GM21619 (cell line): ENCODE measurements around the gene CDC42BPA.

Experiments
- ATAC-seq: cut with Tn5 transposase; IDR thresholded peaks from one replicate; pipeline ENCODE4 v1.9.1; 2021; ENCODE audit not compliant: unreplicated experiment

The CDC42BPA gene

DNA sequence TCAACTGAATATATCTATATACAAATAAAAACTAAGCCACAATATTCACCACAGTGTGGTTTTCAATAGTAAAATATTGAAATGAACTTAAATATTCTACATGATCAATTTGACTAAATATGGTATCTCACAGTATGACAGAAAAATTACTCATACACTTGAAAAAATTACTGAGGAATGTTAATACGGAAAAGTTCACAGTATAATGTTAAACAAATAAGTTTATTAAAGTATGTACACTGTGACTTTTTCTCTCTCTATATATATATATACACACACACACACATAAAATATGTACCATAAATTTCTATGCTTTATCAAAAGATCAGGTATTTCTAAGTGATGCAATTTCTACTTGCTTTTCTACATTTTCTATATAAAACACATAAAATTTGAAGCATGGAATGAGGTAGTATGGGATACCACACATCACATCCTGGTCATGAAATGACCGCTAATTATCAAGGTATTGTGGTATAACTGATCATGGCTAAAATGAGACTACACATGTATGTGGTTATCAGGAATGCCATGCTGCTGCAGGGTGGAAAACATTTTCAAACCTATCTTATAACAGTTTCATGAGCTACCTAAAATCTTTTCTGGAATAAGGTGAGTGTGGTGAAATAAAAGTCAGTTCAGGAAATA, 102.3 kb downstream of the CDC42BPA start:
- ATAC-seq: no peak

DNA sequence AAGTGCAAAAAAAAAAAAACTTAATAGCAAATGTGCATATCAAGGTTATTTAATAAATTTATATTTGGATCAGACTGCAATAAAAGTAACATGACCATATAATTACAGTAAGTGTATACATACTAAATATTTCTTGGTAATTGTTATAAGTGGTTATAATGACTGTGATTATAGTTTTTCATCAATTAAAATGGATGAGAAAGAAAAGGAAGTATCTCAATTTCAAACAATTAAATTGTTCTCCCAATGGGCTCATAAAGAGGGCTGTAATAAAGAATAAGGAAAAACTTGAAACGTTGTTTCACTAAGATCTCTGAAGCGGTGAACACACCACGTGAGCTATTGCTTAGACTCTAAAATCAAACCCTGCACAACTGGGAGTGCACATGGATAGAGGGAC, 104.1 kb downstream of the CDC42BPA start:
- ATAC-seq: no peak

DNA sequence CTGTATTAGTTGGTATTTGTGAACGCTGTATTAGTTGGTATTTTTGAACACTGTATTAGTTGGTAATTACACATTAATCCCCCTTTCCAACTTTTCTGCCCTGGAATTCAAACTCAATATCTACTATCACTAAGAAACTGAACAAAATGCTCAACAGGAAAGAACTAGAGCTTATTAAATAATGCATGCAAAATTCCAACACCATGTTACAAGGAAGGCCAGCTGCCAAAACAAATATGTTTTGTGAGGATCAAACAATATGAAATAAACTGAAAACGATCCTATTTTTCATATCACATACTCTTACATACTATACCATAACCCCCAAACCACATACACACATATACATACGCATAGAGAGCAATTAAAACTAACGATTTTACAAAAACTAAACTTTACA, 104.9 kb downstream of the CDC42BPA start:
- ATAC-seq: no peak

- no peak for ATAC-seq
These were observed 106.1 kb downstream of the CDC42BPA start for GRCh38 chr1:227212164-227212563.

- ATAC-seq: no peak
These were observed 107.7 kb downstream of the CDC42BPA start for GRCh38 chr1:227210604-227211003.

DNA sequence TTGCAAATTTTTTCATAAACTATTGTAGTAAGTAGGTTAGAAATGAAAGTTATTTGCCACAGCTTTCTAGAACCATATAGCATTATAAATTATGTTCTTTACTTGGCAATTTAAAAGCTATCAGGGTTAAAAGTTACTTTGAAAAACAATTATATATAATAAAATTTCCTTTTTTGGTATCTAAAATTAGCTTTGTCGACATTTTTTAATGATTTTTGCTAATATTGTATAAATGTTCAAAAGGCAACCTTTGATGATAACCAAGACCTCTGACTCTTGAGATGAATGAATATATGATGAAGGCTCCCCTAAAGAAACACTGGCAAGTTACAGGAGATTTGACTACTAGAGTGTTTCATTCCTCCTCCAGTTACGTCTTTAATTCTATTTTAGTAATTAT, 121.2 kb downstream of the CDC42BPA start:
- no peak for ATAC-seq

- ATAC-seq: peak; percentile 82
These were observed 126.1 kb downstream of the CDC42BPA start for GRCh38 chr1:227192163-227192562.

DNA sequence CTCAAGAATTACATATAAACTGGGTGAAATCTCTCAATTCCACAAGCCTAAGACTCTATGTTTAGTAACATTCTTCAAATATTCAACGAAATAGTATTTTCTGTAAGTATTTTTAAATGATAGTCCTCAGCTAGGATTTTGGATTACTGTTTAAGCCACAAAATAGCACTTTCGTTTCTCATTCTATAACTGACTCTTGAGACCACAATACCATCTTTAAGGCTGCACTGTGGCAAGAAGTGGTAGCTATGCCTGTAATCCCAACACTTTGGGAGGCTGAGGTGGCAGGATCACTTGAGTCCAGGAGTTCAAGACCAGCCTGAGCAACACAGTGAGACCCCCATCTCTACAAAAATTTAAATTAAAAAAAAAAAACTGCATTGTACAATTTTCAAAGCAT, 126.7 kb downstream of the CDC42BPA start:
- peak; percentile 70 for ATAC-seq

GRCh38 chr1:227190321-227190720, 128.0 kb downstream of the CDC42BPA start:
- no peak for ATAC-seq

- no peak for ATAC-seq
These were observed 133.0 kb downstream of the CDC42BPA start for GRCh38 chr1:227185291-227185690.

DNA sequence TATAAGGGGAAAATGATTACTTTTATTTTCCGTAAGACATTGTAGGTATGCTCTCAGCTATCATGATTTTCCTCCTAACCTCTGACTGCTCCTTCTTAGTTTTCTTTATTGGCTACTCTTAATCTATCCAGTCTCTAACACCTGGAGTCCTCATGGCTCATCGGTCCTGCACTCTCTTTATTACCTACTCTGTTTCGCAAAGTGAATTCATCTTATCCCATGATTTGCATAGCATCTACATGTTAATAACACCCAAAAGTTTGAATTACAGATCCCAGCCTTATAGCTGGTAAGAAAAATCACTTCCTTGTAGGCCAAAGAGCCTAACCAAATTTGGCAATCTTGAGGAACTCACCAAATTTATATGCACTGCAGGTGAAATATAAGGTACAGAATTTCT, 136.3 kb downstream of the CDC42BPA start:
- ATAC-seq: no peak

- ATAC-seq: no peak
These were observed 142.7 kb downstream of the CDC42BPA start for GRCh38 chr1:227175611-227176010.

DNA sequence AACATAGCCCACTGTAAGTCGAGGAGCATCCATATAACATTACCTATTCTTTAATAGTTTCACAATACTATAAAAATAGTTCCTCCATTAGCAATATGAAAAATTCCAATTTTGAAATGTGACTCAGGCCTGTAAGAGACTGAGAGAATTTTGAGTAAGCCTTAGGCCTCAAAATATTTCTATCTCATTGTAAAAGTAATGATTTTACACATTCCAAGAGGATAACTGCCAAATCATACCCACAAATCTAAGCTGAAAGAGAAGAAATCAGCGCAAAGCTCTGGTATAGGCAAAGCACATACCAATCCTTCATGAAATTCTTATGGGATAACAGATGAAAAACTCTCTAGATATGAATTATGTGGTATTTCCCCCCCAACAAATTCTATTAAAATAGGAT, 144.1 kb downstream of the CDC42BPA start:
- no peak for ATAC-seq

DNA sequence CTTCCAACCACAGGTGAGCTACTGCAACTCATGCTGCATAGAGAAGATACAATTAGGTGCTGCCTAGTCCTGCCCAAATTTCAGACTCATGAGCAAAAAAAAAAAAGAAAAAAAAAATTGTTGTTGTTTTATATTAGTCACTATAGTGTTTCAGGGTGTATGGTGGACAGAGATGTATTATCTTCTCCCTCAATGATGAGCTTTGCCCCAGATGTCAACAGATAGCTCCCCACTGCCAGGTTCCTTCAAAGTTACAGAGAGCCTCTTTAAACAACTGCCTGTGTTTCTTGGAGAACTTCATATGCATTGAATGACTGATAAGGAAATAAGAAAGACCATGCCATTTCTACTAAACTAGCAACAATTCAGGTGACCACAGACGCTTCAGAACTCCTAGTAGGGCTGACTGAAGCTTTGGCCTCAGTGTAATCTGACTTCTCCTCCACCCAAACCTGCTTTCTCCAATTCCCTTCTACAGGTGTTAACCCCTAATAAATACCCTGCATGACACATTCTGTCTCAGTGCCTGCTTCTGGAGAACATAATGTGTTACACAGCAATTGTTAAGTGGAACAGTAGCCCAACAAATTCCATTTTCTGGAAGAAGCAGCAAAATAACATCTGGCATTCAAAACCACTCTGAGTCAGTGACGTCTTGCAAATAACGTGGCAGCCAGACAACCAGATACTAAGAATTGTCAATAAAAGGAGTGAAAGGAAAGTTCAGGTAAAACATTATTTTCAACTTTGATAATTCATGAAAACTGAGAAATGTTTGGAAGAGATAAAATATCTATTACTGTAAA, 147.7 kb downstream of the CDC42BPA start:
- ATAC-seq: no peak

DNA sequence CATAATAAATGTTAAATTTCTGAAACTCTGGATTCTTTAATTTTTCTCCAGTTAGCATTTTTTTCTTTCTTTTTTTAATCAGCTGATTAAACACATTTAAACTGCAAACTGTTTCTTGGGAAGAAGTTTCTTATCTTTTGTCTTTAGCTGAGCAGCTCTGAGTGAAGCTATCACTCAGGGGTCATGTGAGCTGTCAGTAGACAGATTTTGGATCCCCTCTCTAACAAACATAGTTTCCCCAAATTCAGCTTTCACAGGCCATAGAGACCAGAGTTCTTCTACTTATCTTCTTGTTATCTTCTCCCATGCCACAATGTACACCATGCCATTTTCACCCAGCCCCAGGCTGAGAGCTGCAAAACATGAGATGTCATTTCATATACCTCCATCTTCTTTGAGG, 148.9 kb downstream of the CDC42BPA start:
- ATAC-seq: no peak

DNA sequence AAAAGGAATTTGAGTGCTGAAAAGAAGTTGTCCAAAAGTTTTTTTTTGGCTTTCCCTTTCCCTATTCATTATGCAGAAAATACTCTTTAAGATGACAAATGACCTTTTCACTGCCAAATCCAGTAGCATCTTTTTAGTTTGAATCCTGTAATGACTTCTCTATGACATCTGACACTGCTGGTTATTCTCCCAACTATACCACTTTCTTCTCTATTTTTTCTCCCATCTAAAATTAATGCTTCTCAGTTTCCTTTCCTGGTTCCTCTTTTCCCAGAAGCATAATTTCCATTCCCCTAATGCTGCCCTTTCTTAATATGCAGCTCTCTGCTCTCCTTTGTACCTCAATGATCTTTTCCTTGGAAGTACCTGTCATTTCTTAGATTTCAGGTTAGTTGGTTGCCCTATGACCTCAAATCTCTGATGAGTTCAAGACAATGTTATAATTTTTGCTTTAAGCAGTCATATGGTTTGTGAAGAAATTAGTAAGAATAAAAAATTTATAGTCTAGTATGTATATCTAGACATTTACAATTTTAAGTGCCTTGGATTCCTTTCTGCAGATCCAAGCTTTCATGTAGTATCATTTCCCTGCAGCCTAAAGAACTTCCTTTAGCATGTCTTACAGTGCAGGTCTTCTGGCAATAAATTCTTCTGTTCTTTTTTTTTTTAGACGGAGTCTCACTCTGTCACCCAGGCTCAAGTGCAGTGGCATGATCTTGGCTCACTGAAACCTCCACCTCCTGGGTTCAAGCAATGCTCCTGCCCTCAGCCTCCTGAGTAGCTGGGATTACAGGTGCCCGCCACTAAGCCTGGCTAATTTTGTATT, 150.8 kb downstream of the CDC42BPA start:
- no peak for ATAC-seq

DNA sequence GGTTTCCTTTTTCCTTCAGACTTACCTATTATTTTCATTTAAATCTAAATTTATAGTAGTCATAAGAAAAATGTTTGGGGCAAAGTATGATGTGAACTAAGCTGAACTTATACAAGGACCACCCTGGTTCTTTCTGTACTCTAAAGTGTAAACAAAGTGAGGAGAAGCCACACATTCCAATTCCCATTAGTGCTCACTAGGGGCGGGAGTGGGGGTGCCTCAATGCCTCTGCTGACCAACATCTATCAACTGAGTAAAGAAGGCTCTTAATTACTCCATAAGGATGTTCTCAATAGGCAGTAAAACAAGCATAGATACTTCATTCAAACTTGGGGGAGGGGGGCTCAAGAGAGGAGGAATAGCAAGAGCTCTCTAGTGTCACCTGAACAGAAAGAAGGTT, 151.7 kb downstream of the CDC42BPA start:
- no peak for ATAC-seq

DNA sequence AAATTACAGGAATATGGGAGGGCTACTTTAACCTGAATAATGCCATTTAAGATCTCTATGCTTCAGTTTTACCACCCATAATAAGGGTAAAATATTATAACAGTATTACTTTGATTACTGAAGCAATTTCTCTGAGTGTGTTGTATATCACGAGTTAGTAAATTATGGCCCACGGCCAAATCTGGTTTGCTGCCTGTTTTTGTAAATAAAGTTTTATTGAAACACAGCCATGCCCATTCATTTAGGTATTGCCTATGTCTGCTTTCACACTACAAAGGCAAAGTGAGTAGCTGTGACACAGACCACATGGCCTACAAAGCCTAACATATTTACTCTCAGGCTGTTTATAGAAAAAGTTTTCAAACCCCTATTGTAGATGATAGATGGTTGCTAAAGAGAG, 156.8 kb downstream of the CDC42BPA start:
- no peak for ATAC-seq

DNA sequence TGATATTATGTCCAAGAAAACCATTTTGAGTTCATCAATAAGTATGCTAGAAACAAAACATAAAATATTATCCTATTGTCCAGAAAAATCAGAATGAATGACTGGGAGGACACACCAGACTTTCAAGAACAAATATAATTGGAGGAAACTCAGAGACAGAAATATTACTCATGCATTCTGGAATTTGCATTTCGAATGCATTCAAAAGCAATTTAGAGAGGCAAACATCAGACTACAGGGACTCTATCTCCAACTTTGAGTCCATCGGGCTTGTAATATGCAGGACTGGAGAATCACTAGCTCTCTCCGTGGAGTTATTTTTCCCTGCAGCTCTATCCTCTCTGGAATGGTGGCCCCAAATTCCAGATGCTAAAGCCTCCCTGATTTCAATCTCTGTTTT, 161.8 kb downstream of the CDC42BPA start:
- ATAC-seq: no peak

DNA sequence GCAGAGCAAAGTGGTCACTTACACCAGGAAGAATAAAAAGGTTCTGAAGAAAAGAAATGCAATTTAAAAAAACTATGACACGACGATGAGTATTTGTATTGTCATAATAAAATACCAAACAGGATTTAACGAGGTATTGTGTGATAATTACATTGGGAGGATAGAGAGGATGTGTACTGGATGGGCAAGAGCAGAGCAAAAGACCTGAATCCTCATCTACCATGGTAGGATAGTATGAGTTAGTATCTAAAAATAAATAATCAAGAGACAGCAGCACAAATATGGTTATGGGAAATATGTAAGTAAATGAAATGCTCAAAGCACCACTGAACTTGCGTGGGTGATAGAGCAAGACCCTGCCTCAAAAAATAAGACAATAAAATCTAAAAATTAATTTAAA, 162.6 kb downstream of the CDC42BPA start:
- ATAC-seq: no peak

GRCh38 chr1:227155004-227155403, 163.3 kb downstream of the CDC42BPA start:
- ATAC-seq: no peak

GRCh38 chr1:227152525-227152924, 165.8 kb downstream of the CDC42BPA start:
- no peak for ATAC-seq
